ENCODE results near the gene RSAD2.
"Not testable (repeated sequence)": the region's sequence is repeated elsewhere in the genome, so short reads cannot be mapped to it uniquely, and the experiment has no call there.

RSAD2 gene, protein sequence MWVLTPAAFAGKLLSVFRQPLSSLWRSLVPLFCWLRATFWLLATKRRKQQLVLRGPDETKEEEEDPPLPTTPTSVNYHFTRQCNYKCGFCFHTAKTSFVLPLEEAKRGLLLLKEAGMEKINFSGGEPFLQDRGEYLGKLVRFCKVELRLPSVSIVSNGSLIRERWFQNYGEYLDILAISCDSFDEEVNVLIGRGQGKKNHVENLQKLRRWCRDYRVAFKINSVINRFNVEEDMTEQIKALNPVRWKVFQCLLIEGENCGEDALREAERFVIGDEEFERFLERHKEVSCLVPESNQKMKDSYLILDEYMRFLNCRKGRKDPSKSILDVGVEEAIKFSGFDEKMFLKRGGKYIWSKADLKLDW

DNA sequence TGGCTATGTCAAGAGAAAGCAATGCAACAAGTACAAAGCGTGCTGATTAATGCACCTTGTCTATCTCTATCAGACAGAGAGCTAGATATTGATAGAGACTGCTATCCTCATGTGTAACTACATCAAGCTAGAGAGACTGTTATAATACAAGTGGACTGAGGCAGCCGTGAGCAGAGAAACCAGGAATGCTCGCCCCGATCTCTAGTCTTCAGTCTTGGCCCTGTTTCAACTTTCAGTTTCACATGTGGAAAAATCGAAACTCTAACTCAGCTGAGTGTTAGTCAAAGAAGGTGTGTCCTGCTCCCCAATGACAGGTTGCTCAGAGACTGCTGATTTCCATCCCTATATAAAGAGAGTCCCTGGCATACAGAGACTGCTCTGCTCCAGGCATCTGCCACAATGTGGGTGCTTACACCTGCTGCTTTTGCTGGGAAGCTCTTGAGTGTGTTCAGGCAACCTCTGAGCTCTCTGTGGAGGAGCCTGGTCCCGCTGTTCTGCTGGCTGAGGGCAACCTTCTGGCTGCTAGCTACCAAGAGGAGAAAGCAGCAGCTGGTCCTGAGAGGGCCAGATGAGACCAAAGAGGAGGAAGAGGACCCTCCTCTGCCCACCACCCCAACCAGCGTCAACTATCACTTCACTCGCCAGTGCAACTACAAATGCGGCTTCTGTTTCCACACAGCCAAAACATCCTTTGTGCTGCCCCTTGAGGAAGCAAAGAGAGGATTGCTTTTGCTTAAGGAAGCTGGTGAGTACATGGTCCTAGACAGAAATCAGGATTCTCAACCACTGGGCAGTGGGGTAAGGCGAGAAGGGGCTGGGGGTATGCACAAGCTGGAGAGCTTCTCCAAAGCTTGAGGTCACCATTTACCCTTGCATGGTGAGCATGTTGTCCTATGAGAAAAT, at the start of gene RSAD2:
Gene RSAD2 (plus strand): TSS at position 376 of the 903 bp plus-strand sequence. CDS start 24 bp downstream, at position 400.
- no peak for DNase-seq

- no peak for DNase-seq
Observed at GRCh38 chr2:6828299-6828584, 49.3 kb upstream of the RSAD2 start.

- DNase-seq: no peak
Observed at GRCh38 chr2:6831229-6831628, 46.3 kb upstream of the RSAD2 start.

DNA sequence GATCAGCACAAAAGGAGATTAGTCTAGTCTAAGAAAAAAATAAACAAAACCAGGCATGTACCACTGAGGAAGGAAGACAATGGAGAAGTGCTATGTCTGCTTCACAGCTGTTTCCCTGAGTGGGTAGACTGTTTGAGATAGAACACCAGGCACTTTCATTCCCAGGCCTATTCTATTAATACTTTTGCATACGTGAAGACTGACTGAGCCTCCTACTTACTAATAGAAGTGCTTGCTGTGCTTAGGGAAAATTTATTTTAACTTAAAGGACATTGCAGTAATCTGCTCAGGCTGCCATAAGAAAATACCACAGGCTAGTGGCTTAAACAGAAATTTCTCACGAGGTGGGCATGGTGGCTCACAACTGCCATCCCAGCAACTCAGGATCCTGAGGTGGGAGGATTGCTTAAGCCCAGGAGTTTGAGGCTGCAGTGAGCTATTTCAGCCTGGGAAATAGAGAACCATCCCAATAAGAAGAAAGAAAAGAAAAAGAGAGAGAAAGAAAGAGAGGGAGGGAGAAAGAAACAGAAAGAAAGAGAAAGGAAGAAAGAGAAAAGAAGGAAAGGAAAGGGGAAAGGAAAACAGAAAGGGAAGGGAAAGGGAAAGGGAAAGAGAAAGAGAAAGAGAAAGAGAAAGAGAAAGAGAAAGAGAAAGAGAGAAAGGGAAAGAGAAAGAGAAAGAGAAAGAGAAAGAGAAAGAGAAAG, 44.8 kb upstream of the RSAD2 start:
- DNase-seq: no peak

GRCh38 chr2:6833300-6833604, 44.3 kb upstream of the RSAD2 start:
- no peak for DNase-seq

GRCh38 chr2:6834163-6834562, 43.4 kb upstream of the RSAD2 start:
- DNase-seq: no peak

DNA sequence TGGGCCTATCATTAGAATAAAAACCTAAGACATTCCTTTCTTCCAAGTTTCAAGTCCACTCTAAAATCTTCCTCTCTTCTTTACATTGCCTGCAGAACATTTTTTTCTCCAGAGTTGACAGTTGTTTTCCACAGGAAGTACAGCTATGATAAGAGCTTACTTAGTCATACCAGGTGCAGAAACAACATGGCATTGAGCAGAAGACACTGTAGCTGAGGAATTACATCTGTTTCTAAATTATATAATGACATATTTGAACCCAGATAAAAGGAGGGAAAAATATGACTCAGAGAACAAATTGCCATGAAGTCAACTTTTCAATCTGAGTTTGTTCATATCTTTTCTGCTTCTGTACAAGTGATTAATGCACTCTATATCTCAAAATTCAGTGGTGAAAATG, 42.1 kb upstream of the RSAD2 start:
- no peak for DNase-seq

DNA sequence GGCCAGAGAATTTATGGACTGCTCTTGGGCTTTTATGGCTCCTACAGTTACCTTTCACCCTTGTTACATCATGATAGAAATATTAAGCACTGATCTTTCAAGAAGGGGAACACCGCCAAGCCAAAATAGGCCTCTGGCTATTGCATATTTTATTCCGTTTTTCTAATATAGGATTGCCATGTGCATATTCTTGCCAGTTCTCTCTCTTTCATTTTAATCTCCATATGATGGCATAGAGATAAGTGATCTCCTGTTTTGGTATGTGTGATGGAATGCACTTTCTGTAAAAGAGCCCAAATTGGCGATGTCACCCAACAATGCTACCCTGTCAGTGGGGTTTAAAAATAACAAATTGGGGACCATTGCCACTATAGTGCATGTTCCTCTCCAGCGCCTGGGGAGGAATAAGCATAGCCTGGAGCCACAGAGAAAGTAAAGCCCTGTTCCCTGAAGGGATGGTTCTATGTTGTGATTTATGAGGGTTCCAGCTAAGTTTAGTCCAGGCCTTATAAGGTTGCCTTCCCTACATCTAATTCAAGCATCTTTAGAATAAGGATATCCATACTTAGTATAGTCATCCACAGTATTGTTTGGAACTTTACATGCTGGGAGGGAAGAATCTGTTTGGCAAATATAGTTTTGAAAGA, 38.8 kb upstream of the RSAD2 start:
- no peak for DNase-seq

- no peak for DNase-seq
Observed at GRCh38 chr2:6841537-6842287, 35.9 kb upstream of the RSAD2 start.

DNA sequence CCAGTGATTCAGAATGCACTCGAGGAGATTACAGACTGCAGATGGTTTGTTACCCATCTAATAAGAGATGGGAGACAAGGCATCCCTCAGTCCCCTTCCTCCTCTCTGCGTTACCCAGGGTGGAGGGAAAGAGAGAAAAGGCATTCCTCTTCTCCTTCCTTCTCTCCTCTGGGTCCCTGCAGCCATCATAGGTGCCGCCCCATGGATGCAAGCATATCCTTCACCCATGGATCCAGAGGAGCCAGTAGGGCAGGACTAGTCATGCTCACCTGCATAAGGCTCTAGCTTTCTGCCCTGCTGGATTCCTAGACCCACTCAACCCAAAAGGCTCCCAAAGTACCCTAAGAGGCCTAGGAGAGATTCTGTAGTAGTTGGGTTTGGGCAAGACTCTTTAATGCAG, 32.3 kb upstream of the RSAD2 start:
- DNase-seq: no peak

GRCh38 chr2:6845903-6846302, 31.7 kb upstream of the RSAD2 start:
- DNase-seq: no peak

GRCh38 chr2:6846540-6846939, 31.0 kb upstream of the RSAD2 start:
- no peak for DNase-seq

DNA sequence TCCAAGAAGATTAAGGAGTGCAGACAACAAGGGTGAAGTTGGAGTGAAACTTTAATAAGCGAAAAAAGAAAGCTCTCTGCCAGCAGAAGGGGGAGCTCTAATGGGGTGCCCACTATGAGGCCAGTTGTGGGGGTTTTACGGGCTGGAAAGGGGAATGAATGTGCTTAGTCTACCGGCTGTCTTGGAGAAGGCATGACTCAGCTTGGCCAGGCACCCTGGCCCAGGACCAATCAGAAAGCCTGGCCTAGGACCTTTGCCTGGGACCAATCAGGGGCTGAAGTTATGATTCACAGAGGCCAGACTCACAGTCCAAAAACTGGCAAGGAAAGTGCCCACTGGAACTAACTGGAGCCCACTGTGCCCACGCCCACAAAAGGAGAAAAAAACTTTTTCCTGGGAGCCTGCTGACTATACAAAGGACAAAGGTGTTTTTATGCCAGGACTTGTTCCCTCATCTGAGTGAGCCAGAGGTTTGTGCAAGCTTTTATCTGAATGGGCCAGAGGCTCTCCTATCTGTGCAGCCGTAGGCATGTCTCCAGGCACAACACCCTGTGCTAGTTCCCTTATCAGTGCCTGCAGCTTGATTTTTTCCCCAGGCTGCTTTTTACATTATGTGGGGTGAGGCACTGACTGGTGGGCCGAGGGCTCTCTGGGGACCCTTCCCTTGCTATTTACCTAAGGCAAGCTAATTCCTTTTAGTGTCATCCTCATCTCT, 30.5 kb upstream of the RSAD2 start:
- DNase-seq: no peak

DNA sequence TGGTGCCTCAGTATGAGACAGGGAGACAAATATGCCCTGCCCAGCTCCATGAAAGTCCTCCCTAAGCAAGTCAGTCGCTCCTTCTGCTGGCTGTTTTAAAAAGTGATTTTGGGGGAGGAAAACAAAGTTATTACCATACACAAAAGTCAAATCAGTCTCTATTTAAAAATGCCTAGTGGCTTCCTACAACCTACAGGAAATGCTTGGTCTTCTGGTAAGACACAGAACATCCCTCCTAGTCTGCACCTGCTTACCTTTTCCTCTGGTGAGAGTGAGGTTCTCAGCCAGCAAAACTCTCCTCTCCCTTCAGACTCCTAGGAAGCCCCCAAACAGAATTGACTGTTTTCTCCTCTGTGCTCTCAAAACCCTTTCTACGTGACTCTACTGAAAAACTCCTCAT, 25.4 kb upstream of the RSAD2 start:
- no peak for DNase-seq

GRCh38 chr2:6854416-6854815, 23.2 kb upstream of the RSAD2 start:
- no peak for DNase-seq

DNA sequence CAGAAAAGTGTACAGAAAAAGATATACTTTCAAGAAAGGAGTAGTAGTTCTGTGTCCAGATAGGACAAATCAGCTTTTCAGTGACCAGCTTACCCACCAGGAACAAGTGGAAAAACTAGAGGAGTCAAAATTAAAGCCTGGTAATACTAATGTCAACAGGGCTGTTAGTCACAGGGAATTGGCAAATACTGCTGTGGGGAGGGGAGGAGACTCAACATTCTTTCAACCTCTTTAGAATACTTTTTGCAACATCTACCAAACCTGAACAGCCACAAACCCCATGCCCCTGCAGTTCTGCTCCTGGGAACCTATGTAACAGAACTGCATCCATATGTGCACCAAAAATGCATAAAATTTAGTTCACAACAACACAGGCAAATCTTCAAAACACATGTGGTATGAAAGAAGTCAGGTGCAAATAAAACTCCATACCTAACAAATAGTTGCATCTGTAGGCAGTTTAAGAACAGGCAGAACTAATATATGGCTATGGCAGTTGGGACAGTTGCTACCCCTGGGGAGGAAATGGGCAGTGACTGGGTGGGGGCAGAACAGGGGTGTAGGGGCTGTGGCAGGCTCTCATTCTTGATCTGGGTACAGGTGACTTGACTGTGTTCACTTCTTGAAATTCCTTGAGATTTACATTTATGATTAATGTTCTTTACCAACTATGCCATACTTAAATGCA, 21.6 kb upstream of the RSAD2 start:
- no peak for DNase-seq

DNA sequence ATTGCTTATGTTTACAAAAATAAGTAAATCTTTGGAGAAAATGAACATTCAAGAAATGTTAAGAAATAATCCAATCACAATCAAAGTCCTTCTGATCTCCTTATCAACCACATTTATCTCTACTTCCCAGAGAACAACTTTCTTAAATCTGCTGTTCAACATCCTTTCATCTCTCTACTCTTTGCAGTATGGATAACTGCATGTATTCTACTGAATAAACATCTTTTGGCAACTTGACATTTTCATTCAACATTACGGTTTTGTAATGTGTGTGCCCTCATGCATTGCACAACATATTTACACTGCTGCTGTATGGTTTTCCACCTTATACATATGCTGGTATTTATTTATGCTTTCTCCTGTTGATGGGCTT, 21.0 kb upstream of the RSAD2 start:
- no peak for DNase-seq

- DNase-seq: not testable (repeated sequence)
Observed at GRCh38 chr2:6858466-6859027, 19.0 kb upstream of the RSAD2 start.

GRCh38 chr2:6860296-6860695, 17.3 kb upstream of the RSAD2 start:
- no peak for DNase-seq

DNA sequence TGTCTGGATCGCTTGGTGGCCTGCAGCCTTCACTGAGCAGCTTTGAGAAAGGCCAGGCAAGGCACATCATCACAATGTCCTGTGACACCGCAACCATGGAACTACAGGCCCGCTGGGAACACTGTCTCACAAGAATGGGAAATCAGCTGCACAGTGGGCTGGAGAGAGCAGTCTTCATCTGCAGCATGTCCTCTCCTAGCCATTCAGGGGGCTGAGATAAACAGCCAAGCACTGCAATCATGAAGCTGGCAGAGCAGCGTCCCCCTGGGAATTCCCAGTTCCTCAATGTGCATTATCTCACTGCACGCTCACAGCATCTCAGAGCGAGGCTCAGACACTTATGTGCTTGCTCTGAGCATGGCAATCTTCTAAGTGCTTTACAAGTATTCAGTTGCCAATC, 13.8 kb upstream of the RSAD2 start:
- no peak for DNase-seq

DNA sequence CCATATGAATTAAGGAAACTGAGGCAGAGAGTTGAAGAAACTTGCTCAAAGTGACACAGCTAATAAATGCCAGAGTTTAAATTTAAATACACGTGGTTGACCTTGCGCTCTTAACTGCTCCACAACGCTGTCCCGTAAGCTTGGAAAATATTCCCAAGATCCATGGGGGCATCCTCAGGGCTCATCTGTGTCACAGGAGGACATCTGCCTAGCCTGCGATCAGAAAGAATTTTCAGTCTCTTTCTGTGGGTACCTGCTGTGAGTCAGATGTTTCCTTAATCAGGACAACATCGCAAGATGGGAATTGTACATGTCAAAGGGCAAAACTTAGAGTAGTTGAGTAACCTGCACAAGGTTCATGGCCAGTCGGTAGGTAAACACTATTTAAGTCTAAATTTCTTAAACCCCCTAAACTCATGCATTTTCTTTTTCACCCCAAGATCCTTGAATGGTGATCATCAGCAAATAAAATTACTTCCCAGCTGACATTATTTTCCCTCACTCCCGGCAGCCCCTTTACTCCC, 13.3 kb upstream of the RSAD2 start:
- no peak for DNase-seq

All from activated CD8-positive, alpha-beta memory T cell treated with anti-CD3 and anti-CD28 coated beads for 24 hours (primary cell).